ENCODE results near the gene AGPS. TPM values are rescaled to one million over a fixed set of nuclear protein-coding genes. Genes with fewer than 3 reads are reported as not detected.

AGPS gene
- polyA plus RNA-seq, 10 donors, result 22.2 to 32.0 (median 26.6) TPM

DNA sequence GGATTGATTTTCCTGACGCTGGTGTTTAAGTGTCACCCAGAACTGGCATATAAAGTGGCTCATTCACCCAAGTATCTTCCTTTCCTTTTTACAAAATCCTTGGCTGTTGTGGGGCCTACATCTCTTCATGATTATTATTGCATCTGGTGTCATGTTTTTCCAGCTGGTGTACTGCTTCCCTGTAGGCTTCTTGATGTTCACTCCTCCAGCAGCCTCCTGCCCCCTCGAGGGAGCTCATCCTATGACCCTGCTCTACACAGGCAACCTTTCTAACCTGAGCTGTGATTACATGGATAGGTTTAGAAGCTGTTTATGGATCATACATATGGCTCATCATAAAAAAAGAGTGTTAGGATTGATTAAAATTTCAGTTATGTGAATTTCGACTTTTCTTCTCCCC lies 12.4 kb upstream of the AGPS start:
- no peak for DNase-seq

DNA sequence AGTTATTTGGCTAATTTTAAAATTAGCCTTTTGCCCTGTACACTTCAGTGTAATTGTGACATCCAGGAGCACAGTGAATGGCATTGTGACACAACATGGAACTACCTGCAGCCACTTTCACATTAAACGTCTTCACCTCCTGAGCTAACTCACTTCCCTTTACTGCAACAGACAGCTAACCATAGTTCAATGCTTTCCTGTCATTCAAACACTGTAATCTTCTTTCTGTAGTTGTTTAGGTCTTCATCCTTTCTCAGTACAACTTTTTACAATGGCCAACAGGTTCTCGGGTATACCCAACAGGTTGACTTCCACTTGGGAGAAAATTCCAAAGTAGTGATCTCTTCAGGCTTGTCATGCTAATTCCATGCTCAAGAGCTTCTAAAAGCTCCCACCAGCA lies 8.6 kb upstream of the AGPS start:
- no peak for DNase-seq

DNA sequence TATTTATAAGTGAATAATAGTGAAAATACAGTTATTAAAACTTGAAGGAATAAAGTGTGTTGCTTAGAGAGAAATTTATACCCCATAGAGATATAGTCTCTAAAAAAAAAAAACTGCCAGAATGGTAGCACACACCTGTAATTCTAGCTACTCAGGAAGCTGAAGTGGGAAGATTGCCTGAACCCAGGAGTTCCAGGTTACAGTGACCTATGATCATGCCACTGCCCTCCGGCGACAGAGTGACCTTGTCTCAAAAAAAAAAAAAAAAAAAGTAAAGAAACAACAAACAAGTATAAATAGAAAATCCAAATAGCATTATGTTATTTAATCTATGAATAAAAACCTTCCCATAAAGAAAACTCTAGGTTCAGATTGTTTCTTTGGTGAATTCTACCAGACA lies 7.4 kb upstream of the AGPS start:
- DNase-seq, result no peak

DNA sequence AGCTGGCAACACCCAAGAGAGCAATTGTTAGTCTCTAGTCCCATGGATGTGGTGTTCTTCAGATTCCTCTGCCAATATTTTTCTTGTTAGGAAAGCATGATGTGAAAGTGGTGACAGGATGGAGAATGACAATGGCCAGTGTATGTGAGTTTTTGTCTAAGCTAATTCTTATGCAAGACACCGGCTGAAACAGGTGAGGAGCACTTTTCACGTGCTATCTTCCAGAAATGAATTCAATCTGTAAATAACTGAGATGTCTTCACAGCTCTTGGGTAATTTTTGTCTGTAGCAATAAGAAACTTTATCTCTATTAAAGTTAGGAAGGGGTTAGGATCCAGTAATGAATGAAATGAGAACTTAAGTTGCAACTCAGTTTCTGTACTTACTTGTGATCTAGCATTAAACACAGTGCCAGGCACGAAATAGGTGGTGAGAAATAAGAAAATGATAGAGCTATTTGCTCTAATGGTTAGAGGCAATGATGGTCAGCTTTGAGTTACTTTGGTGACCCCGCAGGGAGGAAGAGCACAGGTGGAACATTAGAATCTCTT lies 676 bp upstream of the AGPS start:
- no peak for DNase-seq

DNA sequence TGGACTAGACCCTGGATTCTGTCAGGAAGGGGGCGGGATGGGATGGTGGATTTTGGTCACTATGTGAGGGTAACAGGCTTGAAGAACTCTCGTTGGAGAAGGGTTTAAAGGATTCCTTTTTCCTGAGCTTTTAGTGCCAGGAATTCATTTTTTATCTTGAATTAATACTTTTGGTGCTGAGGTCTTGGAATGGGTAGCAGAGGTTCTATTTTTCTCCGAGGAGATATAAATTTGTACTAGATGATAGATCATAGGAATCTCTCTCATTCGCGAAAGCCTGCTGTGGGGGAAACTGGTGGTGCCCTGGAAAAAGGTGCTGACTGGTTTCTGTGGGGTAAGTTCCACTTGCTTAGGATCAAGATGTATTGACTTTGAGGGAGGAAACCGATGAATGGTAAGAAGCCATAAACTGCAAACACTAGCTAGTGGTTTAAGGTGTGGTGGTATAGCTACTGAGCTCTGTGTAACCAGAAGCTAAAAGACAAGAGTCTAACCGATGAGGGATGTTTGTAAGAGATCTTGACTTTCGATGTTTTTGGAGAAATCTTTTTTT lies 706 bp downstream of the AGPS start:
- DNase-seq, result no peak

DNA sequence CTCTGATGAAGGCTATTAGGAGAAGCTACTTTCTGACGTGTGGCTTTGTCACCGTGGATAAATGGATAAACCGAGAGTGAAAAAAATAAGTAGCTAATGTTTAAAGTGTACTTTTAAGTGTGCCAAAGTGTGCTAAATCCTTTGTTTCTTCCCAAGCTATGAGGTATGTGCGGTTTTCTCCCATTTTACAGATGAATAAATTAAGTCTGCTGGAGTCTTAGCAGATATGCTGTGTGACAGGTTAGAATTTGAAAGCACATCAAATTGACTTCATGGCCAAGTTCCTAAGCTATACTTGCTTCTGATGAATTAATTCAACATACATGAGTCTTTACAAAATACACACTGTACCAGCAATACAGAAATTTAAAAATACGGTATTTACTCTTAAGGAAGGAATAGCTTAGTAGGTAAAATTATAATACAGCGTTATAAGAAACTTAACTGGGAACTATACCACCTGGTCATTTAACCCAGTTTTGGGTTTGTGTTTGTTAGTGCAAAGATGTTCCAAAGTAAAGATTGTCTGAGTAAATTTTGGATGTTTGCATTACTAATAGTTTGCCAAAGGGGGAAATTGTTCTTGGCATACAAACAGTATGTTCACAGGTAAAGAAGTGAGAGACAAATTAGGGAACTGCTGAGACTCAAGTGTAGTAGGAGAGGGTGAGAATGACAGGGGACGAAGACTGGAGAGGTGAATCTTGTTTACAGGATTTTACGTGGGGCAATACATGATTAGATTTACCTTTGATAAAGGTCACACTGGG lies 1.4 kb downstream of the AGPS start:
- no peak for DNase-seq

DNA sequence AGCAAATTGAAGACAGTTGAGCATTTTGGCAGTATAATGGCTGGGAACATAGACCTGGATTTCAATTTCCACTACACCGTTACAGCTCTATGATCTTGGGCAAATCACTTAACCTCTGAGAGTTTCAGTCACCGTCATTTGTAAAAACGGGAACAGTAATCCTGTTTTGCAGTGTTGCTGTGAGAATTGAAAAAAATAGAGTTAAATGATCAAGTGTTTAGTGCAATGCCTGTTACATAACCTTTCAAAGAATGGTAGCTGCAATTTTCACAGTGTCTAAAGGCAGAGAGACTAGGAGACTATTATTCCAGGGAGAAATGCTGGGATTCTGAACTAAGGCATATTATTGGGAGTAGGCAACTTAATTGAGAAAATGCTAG lies 2.0 kb downstream of the AGPS start:
- no peak for DNase-seq

DNA sequence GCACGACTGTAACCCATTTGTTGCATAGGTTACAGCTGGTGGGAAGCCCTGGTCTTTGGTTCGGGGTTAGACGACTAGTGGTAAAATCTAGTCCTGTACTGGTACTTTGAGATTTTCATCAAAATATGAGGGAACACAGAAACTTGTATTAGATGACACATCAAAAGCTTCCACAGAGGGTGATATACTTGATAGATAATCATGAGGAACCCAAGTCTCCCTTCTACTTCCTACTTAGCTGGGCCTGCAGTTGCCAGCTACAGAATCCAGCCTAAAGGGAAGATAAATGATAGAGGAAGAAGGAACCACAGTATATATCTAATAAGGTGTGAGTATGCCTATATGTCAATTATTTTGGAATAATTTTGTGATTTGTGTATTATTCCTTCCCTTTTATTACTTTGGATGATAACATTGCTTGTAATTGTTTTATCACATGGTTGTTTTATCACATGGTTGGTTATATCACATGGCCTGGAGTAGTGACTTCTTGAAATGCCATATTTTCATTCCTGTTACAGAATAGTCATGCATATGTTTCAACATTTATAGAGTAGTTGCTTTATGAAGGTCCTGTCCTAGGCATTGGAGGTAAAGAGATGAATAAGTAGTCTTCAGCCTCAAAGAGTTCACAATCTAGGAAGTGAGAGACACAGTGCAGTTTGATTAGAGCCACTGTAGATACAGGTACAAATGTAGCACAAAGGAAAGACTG lies 2.9 kb downstream of the AGPS start:
- DNase-seq, result no peak

DNA sequence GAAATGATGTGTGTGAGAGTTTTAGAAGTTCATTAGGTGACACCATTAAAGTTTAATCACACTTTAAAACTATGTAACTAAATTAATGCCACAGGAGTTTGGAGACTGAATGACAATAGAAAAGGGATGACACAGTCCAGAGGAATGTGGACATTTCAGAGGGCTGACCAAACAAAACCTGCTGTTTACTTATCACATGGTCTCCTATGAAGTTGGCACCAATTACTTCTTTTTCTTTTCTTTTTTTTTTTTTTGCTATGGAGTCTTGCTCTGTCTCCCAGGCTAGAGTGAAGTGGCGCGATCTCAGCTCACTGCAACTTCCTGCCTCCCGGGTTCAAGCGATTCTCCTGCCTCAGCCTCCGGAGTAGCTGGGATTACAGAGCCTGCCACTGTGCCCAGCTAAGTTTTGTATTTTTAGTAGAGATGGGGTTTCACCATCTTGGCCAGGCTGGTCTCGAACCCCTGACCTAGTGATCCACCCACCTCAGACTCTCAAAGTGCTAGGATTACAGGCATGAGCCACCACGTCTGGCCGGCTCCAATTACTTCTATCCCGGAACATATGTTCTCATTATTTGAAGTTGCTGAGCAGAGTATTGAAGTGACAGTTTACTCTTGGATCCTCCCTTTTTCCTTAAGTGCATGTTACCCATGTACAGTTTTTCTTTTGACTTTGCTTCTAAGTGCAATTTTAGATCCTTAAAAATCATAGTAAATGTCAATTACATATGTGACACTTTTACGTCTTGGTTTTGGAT lies 4.3 kb downstream of the AGPS start:
- peak in 1 of 3 donors; percentile 32 for DNase-seq

DNA sequence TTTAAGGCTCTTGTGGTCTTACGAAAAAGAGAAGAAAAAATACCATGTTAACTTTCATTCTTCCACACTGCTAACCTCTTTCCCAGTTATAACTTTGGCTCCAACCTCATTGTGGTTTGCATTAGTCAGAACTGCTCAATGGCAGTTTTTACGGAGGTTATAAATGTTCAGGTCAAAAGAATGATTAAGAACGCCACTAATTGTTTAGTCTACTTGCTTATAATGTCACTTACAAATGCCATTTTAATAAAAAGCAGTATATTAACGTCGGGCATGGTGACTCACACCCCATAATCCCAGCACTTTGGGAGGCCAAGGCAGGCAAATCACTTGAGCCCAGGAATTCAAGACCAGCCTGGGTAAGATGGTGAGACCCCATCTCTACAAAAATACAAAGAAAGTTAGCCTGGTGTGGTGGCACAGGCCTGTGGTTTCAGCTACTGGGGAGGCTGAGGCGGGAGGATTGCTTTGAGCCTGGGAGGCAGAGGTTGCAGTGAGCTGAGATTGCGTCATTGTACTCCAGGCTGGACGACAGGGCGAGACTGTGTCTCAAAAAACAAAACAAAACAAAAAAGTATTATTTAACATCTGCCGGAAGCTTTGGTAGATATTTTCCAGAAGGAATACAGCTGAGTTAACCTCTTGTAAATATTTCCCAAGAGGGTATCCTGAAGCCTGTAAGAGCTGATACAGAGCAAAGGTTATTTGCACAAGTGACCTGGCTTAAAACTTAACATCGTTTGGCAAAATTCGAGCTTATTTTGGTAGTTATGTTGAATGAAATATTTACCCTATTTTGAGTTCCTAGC lies 5.1 kb downstream of the AGPS start:
- peak in 1 of 3 donors; percentile 85 for DNase-seq

DNA sequence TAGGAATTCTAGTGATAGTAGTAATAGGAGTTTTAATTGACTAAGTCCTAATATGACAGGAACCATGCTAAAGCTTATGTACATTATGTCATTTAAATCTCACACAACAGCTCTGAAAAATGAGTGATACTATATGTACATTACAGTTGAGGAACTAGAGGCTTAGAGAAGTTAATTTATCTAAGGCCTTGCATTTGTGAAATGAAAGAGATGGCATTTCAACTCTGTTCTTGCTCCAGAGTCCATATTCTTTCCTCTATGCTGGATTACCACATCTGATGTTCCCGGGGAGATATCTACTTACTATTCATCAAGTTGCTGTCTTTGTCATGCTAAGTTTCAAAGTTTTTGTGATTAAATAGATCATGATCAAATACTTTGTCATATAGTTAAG lies 5.7 kb downstream of the AGPS start:
- no peak for DNase-seq

DNA sequence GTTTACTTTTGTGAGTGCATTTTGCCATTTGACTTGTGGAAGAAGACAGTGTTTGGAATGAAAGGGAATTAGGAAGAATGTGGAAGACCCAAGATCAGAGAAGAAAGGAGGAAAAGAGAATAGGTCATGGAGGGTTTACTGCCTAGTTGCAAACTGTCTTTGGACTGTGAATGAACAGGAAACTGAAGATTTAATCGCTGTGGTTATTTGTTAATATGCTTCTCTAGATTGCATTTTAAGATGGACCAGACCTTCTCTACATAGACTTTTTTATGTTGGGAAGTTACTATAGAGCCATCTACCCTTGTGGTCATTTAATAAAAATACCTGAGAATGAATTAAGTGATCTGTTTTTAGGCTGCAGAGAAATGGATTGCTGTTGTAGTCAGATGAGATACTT lies 6.2 kb downstream of the AGPS start:
- DNase-seq, result no peak

DNA sequence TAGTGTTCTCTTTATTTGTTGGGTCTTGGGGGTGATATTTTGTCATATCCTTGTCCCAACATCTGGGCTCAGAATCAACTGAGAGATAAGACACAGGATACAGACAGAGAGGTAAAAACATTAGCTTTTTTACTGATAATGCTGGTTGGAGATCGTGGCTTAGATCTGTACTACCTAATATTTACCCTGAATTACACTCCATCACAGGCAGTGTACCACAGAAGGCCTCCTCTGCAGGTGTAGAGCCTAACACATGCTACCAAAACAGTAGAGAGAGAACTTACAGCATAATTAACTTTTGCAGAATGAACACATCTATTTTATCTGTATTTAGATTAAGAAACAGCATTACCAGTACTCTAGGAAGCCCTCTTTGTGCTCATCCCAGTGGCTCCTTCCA lies 6.8 kb downstream of the AGPS start:
- no peak for DNase-seq

DNA sequence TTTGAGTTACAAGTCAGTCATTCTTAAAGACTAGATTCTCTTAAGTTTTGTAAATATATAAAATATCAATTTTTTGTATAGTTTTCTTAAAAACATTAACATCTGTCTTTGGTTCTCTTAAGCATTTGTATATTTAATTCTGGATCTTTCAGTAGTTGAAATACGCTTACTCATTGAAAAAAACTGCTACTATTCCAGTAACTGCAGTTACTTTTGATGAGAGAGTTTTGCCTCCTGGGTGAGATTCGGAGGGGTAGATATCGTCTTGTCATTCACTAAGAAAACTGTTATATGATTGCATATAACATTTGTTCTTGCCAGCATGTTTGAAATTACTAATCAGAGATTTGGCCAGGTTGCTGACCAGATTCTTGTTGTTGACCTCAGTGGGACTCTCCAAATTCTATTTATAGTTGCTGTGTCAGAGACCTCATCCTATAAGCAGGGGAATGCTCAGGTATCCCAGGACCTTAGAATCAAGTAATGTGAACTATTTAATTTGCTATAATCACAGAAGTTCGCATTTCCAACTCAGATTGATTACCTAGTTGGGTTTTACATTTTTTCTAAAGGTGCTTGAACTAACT lies 7.9 kb downstream of the AGPS start:
- DNase-seq, result no peak

DNA sequence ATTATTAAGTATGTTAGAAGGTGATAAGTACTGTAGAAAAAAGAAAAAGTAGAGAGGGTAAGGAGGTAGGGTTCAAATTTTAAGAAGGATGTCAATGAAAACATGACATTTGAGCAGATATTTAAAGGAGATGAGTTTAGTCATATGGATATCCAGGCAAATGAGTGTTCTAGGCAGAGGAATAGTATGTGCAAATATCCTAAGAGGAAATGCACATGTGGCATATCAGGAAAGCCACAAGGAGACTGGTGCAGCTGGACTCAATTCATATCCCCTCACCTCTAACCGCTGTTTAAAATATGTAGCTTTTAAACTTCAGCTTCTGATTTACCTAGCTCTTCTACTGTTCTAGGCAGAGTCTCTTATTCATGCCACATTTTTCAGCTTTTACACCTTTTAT lies 9.5 kb downstream of the AGPS start:
- DNase-seq, result no peak

DNA sequence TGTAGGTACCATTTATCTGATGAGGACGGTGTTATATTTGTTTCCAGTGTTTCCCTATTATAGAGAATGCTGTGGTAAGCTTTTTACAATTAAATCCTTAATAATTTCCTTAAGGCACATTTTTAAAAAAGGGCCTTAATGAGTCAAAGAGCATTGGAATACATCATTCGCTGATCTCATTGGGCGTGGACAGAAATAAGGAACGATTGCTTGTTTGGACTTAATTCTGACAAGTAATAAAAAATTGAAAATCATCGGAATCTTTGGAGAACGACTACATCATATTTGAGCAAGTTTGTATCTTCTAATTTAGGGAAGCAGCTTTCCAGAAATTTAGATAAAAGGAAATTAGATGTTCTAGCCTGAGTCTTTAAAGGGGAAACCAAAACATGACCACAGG lies 11.3 kb downstream of the AGPS start:
- peak in 1 of 3 donors; percentile 42 for DNase-seq

DNA sequence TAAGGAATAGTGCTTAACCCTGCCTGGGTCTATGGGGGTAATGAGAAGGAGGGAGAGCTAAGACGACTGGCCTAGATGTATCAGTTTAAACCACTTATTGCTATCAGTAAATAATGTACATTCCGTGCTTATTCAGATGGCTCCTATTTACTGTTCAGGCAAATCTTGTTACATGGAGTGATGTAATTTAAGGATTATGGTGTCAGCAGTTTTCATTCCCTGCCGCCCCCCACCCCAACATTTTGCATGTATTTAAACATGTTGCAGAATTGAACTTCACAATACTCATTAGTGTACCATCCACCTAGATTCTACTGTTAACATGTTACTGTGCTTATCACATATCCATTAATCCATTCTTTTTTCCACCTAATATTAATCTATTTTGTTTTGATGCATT lies 11.7 kb downstream of the AGPS start:
- DNase-seq, result no peak

DNA sequence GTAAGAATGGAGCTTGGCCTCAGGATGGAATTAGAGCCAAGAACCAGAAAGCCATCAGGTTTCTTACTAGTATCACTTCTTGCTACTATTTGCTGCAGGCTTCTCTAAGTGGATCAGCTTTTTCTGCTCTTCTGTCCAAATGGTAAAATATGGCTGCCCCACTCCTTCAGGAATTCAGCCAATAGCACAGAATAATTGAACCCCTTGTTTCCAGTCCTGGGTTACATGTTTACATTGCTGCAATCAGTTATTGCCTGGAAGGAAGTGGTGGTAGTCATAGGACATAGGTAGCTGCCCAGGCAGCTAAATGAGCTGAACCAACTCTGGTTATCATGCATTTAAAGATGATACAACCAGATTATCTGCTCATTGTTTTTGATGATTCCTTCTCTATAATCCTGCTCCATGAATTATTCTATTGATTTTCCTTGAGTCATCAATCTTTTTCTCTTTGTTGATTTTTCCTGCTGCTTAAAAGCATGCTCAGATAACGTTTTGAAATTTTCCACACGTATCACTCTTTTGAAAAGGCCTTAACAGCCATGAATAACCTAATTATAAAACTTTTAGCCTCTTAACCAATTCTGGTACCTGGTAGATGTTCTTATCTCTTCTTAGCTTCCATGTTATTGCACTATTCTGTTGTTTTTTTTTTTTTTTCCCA lies 12.6 kb downstream of the AGPS start:
- DNase-seq, result no peak

DNA sequence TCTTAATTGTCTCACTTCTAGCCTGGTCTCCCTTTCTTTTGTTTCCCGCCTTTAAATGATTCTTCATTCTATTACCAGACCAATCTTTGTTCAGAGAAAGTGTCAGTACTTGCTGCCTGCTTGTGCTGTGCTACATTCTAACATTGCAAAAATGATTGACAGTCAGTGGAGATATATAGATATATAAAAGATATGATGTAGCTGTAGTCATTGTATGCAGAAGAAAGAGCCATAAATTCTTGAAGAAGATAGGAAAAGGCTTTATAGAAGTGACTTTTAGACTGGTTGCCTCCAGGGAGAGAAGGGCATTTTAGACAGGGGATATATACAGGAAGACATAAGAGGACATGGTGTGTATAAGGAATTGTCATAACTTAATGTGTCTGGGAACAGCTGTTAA lies 13.6 kb downstream of the AGPS start:
- no peak for DNase-seq

DNA sequence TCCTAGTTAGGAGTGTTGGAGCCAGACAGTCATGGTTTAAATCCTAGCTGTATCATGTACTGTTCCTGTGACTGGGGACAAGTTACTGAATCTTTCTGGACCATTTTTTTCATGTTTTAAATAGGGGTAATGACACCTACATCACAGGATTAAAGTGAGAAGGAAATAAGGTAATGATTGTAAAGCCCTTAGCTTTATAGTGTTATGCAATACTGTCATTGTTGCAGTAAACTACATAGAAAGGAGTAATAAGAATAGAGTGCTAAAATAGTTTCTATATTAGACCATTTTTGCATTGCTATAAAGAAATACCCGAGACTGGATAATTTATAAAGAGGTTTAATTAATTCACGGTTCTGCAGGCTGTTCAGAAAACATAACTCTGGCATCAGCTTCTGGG lies 14.5 kb downstream of the AGPS start:
- DNase-seq, result no peak
